H7 (cell line): ENCODE data around the gene ROPN1B. TPM values are rescaled to one million over a fixed set of nuclear protein-coding genes. Genes with fewer than 3 reads are reported as not detected.

Experiments
- DNase-seq: peaks from one replicate; pipeline ENCODE4 v3.0.0; 2012
- H3K27me3 ChIP-seq: 2 replicates; pipeline ENCODE4 v1.6.0; 2011; ENCODE audit warnings: mild to moderate bottlenecking, low read length; ENCODE audit not compliant: control insufficient read depth, insufficient read depth
- H3K36me3 ChIP-seq: replicated peaks from 2 replicates; pipeline ENCODE4 v1.5.1; 2011; ENCODE audit warnings: low read length; ENCODE audit not compliant: control insufficient read depth, insufficient read depth
- H3K4me3 ChIP-seq: 2 replicates; pipeline ENCODE4 v1.5.1; 2011; ENCODE audit warnings: low read depth, mild to moderate bottlenecking, control low read depth, low read length, moderate library complexity; ENCODE audit not compliant: insufficient read depth
- total RNA-seq: library from RNA; depleted of rRNA; stranded (reverse); fragments of >200 nt; shearing (Covaris generic); gene quantifications from 2 replicates; pipeline ENCODE4 v1.2.3, GENCODE V29; 2014

The ROPN1B gene
- total RNA-seq, 1 experiment from 2014 or later = not detected

GRCh38 chr3:126009181-126009580 lies 40.2 kb downstream of the ROPN1B start:
- no peak for DNase-seq
- Histone ChIP-seq H3K4me3 (no peak overlapping the region), H3K27me3 (no peaks in the 10 kb centered on the region), H3K36me3 (peaks cover 1% of the 10 kb centered on the region)

DNA sequence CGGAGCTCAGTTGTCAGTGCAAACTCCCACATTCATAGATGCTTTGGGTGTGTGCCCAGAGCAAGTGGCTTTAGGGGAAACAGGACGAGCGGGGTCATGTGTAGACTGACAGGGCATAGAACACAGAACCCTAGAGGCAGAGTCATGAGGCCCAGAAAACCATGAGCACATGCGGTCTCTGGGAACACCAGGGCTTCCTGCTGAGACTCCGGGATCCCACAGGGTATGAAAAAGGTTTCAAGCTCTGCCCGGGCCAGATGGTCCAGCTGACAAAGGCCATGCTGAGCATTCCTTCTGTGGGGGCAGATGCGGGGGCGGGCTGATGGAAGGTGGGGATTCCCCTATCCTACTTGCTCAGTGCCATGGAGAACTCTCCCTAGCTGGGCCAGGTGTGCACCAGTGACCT lies 44.8 kb downstream of the ROPN1B start:
- H3K4me3 ChIP-seq = no peak overlapping the region
- no peaks in the 10 kb centered on the region; the same call in 1 of the 2 replicates for H3K36me3 ChIP-seq
- DNase-seq = peak; percentile 84
- no peaks in the 10 kb centered on the region for H3K27me3 ChIP-seq

DNA sequence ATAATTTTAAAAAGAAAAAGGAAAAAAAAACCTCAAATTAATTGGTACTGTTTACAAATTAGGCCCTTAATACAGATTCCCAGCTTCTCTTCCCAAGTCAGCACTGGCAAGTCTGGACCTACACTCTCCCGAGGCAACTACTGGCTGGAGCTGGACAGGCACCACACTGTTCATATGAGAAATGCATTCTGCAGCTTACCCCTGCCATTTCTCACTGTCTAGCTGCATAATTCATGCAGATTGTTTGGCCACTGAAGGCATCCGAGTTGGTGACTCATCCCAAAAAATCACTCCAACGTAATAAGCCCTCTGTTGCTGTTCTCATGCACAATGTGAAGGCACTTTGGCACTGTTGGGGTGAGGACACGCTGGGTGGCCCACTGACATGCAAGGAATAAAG lies 45.3 kb downstream of the ROPN1B start:
- H3K36me3 ChIP-seq = no peaks in the 10 kb centered on the region; the same call in 1 of the 2 replicates
- no peak for DNase-seq
- H3K4me3 ChIP-seq = no peak overlapping the region
- no peaks in the 10 kb centered on the region for H3K27me3 ChIP-seq

DNA sequence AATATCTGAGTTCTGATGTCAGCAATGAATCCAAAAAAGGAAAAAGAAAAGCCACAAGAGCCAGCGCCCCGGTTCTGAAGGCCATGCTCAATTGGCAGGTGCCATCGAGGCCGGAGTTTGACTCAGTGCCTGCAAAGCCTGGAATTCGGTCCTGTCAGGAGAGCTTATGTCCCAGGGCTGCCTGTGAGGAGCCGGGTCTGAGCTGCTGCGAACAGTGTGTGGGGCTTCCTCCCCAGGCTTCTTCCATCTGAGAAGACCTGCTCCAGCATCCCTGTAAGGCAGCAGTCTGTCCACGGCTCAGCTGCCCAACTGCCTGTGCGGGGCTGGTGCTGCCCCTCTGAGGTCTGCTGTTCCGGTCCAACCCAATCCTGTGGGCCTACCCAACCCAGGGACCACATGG lies 46.1 kb downstream of the ROPN1B start:
- no peak overlapping the region for H3K4me3 ChIP-seq
- no peaks in the 10 kb centered on the region; the same call in 1 of the 2 replicates for H3K36me3 ChIP-seq
- H3K27me3 ChIP-seq = no peaks in the 10 kb centered on the region; the same call in 1 of the 2 replicates
- no peak for DNase-seq

GRCh38 chr3:126016616-126017015 lies 47.6 kb downstream of the ROPN1B start:
- Histone ChIP-seq H3K4me3 (no peak overlapping the region), H3K27me3 (no peaks in the 10 kb centered on the region; the same call in 1 of the 2 replicates), H3K36me3 (no peaks in the 10 kb centered on the region; the same call in 1 of the 2 replicates)
- DNase-seq = no peak

- no peak overlapping the region for H3K4me3 ChIP-seq
- H3K27me3 ChIP-seq = no peaks in the 10 kb centered on the region; the same call in 1 of the 2 replicates
- no peak for DNase-seq
- H3K36me3 ChIP-seq = no peaks in the 10 kb centered on the region; the same call in 1 of the 2 replicates
These were observed 48.4 kb downstream of the ROPN1B start for GRCh38 chr3:126017362-126017761.

- Histone ChIP-seq H3K4me3 (no peak overlapping the region), H3K27me3 (no peaks in the 10 kb centered on the region; the same call in 1 of the 2 replicates), H3K36me3 (no peaks in the 10 kb centered on the region; the same call in 1 of the 2 replicates)
- DNase-seq = no peak
These were observed 49.6 kb downstream of the ROPN1B start for GRCh38 chr3:126018545-126018944.

GRCh38 chr3:126018995-126019394 lies 50.0 kb downstream of the ROPN1B start:
- no peaks in the 10 kb centered on the region; the same call in 1 of the 2 replicates for H3K36me3 ChIP-seq
- no peaks in the 10 kb centered on the region; the same call in 1 of the 2 replicates for H3K27me3 ChIP-seq
- H3K4me3 ChIP-seq = no peak overlapping the region
- no peak for DNase-seq

GRCh38 chr3:126019683-126020082 lies 50.7 kb downstream of the ROPN1B start:
- DNase-seq = no peak
- Histone ChIP-seq H3K4me3 (no peak overlapping the region), H3K36me3 (no peaks in the 10 kb centered on the region; the same call in 1 of the 2 replicates), H3K27me3 (no peaks in the 10 kb centered on the region; the same call in 1 of the 2 replicates)

DNA sequence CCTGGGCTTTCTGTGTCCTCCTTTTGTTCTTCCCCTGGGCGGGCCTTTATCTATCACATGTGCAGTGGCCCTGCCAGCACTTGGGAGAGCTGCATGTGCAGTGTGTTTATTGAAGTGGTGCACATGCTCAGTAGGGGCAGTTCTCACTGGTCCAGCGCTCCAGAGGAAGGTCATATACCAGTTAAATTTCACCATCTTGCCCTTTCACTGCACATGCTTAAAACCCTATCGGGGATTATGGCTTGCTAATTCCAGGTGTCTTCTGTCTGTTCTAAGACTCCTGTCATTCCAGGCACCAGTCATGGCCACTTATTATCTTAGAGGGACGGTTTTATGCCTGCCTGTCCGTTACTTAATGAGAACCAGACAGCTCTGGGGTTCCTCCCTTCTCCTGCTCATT lies 52.2 kb downstream of the ROPN1B start:
- no peaks in the 10 kb centered on the region; the same call in 1 of the 2 replicates for H3K36me3 ChIP-seq
- H3K4me3 ChIP-seq = no peak overlapping the region
- no peak for DNase-seq
- no peaks in the 10 kb centered on the region; the same call in 1 of the 2 replicates for H3K27me3 ChIP-seq

DNA sequence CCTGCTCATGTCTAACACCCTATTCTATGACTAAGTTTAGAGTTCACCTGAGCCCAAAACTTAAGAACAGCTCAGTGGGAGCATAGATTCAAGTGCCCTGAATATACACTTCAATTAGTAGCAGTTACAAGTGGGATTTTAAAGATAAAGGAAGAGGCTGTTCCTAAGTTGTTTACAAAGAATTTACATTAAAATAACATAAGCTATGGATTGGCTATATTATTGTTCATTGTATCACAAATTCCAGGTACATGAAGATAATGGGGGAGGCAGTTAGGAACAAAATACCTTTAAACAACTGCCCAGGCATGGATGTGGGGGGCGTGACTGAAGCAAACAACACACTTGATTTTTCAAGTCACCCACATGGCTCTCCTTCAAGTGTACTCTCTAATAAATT lies 52.7 kb downstream of the ROPN1B start:
- no peak for DNase-seq
- no peak overlapping the region for H3K4me3 ChIP-seq
- H3K27me3 ChIP-seq = no peaks in the 10 kb centered on the region; the same call in 1 of the 2 replicates
- H3K36me3 ChIP-seq = no peaks in the 10 kb centered on the region; the same call in 1 of the 2 replicates

GRCh38 chr3:126022741-126023359 lies 53.9 kb downstream of the ROPN1B start:
- no peaks in the 10 kb centered on the region; the same call in 1 of the 2 replicates for H3K27me3 ChIP-seq
- no peaks in the 10 kb centered on the region; the same call in 1 of the 2 replicates for H3K36me3 ChIP-seq
- no peak for DNase-seq
- no peak overlapping the region for H3K4me3 ChIP-seq

GRCh38 chr3:126023390-126023789 lies 54.4 kb downstream of the ROPN1B start:
- Histone ChIP-seq H3K27me3 (no peaks in the 10 kb centered on the region; the same call in 1 of the 2 replicates), H3K4me3 (no peak overlapping the region), H3K36me3 (no peaks in the 10 kb centered on the region; the same call in 1 of the 2 replicates)
- DNase-seq = peak; percentile 44

DNA sequence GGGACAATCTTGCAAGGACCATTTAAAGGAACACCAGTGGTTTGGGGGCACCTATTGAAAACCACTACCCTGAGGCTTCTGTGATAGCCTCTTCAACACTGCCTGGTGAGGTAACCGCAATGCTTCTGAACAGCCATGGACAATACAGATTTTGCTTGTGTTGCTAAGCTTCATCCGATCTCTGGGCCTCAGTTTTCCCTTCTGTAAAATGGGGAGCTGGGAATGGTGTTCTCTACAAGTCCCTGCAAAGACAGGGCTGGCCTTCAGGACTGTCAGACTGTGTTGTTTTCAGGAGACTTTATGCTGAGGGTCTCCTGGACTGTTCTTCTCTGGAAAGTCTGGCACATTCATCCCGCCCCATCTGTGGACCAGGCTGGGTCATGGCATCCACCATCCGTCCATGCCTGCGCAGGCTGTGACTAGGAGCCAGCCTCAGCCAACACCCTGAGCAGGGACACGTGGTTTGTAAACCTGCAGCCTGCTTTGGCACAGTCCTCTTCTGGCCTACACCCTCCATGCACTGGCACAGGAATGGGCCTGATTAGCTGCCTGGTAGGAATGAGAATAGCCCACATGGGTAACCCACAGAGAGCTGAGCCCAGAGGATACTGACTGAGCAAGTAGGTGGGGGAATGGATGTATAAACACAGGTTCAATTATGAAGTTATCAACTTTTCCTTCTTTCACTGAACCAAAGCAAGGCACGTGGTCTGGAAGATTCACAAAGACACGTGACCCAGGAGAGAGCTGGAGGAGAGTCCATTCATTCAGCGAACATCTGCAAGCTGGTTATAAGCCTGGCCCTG lies 55.3 kb downstream of the ROPN1B start:
- H3K27me3 ChIP-seq = no peaks in the 10 kb centered on the region; the same call in 1 of the 2 replicates
- no peak for DNase-seq
- no peak overlapping the region for H3K4me3 ChIP-seq
- no peaks in the 10 kb centered on the region; the same call in 1 of the 2 replicates for H3K36me3 ChIP-seq
